Stimulated activated CD4-positive, alpha-beta T cell treated with anti-CD3 and anti-CD28 coated beads, Interleukin-15, amount 100 ng/mL, for 24 hours (primary cell): ENCODE data around the gene DNAJB14.

Experiments
- DNase-seq: peaks from one replicate; pipeline ENCODE4 v3.0.0-alpha.2; 2020

DNAJB14 gene

GRCh38 chr4:99861120-99861905, 85.1 kb downstream of the DNAJB14 start:
- DNase-seq = peak; percentile 22

GRCh38 chr4:99860521-99860920, 85.9 kb downstream of the DNAJB14 start:
- DNase-seq = no peak

GRCh38 chr4:99859618-99860017, 86.8 kb downstream of the DNAJB14 start:
- no peak for DNase-seq

GRCh38 chr4:99857307-99857706, 89.1 kb downstream of the DNAJB14 start:
- no peak for DNase-seq

- peak; percentile 30 for DNase-seq
Observed at GRCh38 chr4:99856166-99856565, 90.3 kb downstream of the DNAJB14 start.

GRCh38 chr4:99855678-99856077, 90.7 kb downstream of the DNAJB14 start:
- peak; percentile 35 for DNase-seq

- DNase-seq = no peak
Observed at GRCh38 chr4:99853999-99854398, 92.4 kb downstream of the DNAJB14 start.

GRCh38 chr4:99853190-99853589, 93.2 kb downstream of the DNAJB14 start:
- DNase-seq = no peak

- no peak for DNase-seq
Observed at GRCh38 chr4:99852199-99852749, 94.1 kb downstream of the DNAJB14 start.

- peak; percentile 53 for DNase-seq
Observed at GRCh38 chr4:99848591-99849001, 97.8 kb downstream of the DNAJB14 start.

GRCh38 chr4:99847362-99847976, 98.9 kb downstream of the DNAJB14 start:
- peak; percentile 48 for DNase-seq

- no peak for DNase-seq
Observed at GRCh38 chr4:99846891-99847290, 99.5 kb downstream of the DNAJB14 start.
